H1 (cell line): ENCODE measurements around the gene MAML3. TPM values are rescaled to one million over a fixed set of nuclear protein-coding genes. Genes with fewer than 3 reads are reported as not detected.

Experiments
- EP300 ChIP-seq, 2 experiments: IDR thresholded peaks; 1 replicate in 1 of 2; 2 replicates in 1 of 2; pipeline ENCODE4 v1.6.1; 2011 to 2012; ENCODE audit warnings: low read depth in 2 of 2, low read length in 2 of 2, mild to moderate bottlenecking in 2 of 2, borderline replicate concordance in 1 of 2, inconsistent platforms in 1 of 2, moderate library complexity in 1 of 2
- JUND ChIP-seq: IDR thresholded peaks from 2 replicates; pipeline ENCODE4 v1.6.1; 2011; ENCODE audit warnings: mild to moderate bottlenecking, improper control_type of control experiment, low read length
- SIRT6 ChIP-seq: IDR thresholded peaks from one replicate; pipeline ENCODE4 v1.7.1; 2012; ENCODE audit warnings: low read length, inconsistent platforms
- polyA plus RNA-seq, 7 experiments: library from polyadenylated mRNA; depleted of rRNA in 3 of 7; stranded (reverse) in 5 of 7; unstranded in 2 of 7; fragments of >200 nt in 5 of 7; fragments of 200-250 nt in 2 of 7; gene quantifications; 1 replicate in 5 of 7; 2 replicates in 1 of 7; 4 replicates in 1 of 7; pipeline versions ENCODE4 v1.2.1 to v1.2.3, GENCODE V29; 2011 to 2013; ENCODE audit warnings: missing spikeins in 2 of 7, mixed read lengths in 2 of 7
- total RNA-seq: library from RNA; stranded (reverse); fragmentation: NEBNext Ultra II Directional; extraction: Animal tissue kit (Norgen Biotek cat#: 25700); gene quantifications from 2 replicates; pipeline ENCODE4 v1.2.1, GENCODE V29; 2021

Gene MAML3
- total and polyA plus RNA-seq, 2 of the 8 experiments (the other 6 are each of a cell fraction or from before 2014, with no cell fraction given), result 2.1 to 5.7 TPM

DNA sequence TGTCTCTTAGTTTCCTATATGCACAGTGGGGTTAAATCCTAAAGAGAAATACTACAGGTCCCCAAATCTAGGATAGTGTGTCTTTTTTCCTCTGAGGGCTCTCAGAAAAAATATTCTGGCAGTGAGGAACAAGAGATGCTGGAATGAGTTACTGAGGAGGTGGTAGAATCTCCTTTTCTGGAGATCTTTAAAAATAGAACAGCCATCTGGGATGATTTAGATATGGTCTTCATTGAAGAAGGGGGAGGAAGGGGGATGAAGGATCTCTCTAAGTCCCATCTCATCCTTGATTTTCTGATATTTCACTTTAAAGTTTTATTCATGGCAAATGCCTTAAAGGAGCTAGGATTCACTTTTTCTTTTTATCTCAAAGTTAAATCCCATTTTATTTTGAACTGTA lies 235.0 kb downstream of the MAML3 start (continued):
- no peak for TF ChIP-seq EP300 (IDR thresholded peaks at IDR 0.05; ENCODE audit: borderline replicate concordance in 1 of 2, low read depth in 2 of 2, low read length in 2 of 2)
- TF ChIP-seq SIRT6, result no peak
- TF ChIP-seq JUND, result no peak
